MM.1S (cell line): ENCODE measurements around the gene CHM.
"Not testable (repeated sequence)": the region's sequence is repeated elsewhere in the genome, so short reads cannot be mapped to it uniquely, and the experiment has no call there.

Source experiments
- DNase-seq: peaks from one replicate; pipeline ENCODE4 v3.0.0-alpha.2; 2015
- H2AFZ ChIP-seq: fragments of 300-600 bp; sonication (generic); 2 replicates; pipeline ENCODE4 v1.6.0; 2016; ENCODE audit warnings: antibody characterized with exemption, low read length
- H3F3A ChIP-seq: fragments of 300-600 bp; sonication (generic); 2 replicates; pipeline ENCODE4 v1.6.1; 2016; ENCODE audit warnings: mild to moderate bottlenecking, antibody characterized with exemption, low read length, moderate library complexity, mixed read lengths; ENCODE audit not compliant: insufficient read depth
- H3K27ac ChIP-seq: fragments of 300-600 bp; sonication (generic); 2 replicates; pipeline ENCODE4 v1.5.1; 2016; ENCODE audit warnings: mild to moderate bottlenecking, low read length
- H3K27me3 ChIP-seq: fragments of 300-600 bp; sonication (generic); replicated peaks from 2 replicates; pipeline ENCODE4 v1.6.0; 2016; ENCODE audit warnings: low read length; ENCODE audit not compliant: insufficient read depth
- H3K36me3 ChIP-seq: fragments of 300-600 bp; sonication (generic); replicated peaks from 2 replicates; pipeline ENCODE4 v1.6.1; 2016; ENCODE audit warnings: mild to moderate bottlenecking, low read length, mixed read lengths; ENCODE audit not compliant: insufficient read depth
- H3K4me1 ChIP-seq: fragments of 300-600 bp; sonication (generic); 2 replicates; pipeline ENCODE4 v1.6.1; 2016; ENCODE audit warnings: low read length, mixed read lengths
- H3K4me2 ChIP-seq: fragments of 300-600 bp; sonication (generic); 2 replicates; pipeline ENCODE4 v1.6.0; 2016; ENCODE audit warnings: low read depth, low read length
- H3K4me3 ChIP-seq: fragments of 300-600 bp; sonication (generic); 2 replicates; pipeline ENCODE4 v1.5.1; 2016; ENCODE audit warnings: low read length, mixed read lengths
- H3K79me2 ChIP-seq: fragments of 300-600 bp; sonication (generic); 2 replicates; pipeline ENCODE4 v1.6.1; 2016; ENCODE audit warnings: mixed run types, low read length, mixed read lengths
- H3K9ac ChIP-seq: fragments of 300-600 bp; sonication (generic); 2 replicates; pipeline ENCODE4 v1.6.1; 2016; ENCODE audit warnings: low read length, mixed read lengths
- H3K9me2 ChIP-seq: fragments of 300-600 bp; sonication (generic); replicated peaks from 2 replicates; pipeline ENCODE4 v1.6.1; 2016; ENCODE audit warnings: mild to moderate bottlenecking, low read length, mixed read lengths; ENCODE audit not compliant: insufficient read depth
- H3K9me3 ChIP-seq: fragments of 300-600 bp; sonication (generic); replicated peaks from 2 replicates; pipeline ENCODE4 v1.6.1; 2016; ENCODE audit warnings: mild to moderate bottlenecking, low read length, mixed read lengths; ENCODE audit not compliant: insufficient read depth
- H4K20me1 ChIP-seq: fragments of 300-600 bp; sonication (generic); 2 replicates; pipeline ENCODE4 v1.6.1; 2016; ENCODE audit warnings: mild to moderate bottlenecking, low read length, moderate library complexity, mixed read lengths; ENCODE audit not compliant: insufficient read depth
- EZH2 ChIP-seq: fragments of 300-600 bp; sonication (generic); optimal IDR thresholded peaks from 2 replicates; pipeline ENCODE3; 2017; ENCODE audit warnings: low read depth, mild to moderate bottlenecking, antibody characterized with exemption, low read length, mixed read lengths
- EZH2phosphoT487 ChIP-seq: fragments of 300-600 bp; sonication (generic); IDR thresholded peaks from 2 replicates; pipeline ENCODE4 v1.6.1; 2018; ENCODE audit warnings: antibody characterized with exemption, low read length
- TF ChIP-seq, protein P1 (sequence below): fragments of 300-600 bp; sonication (generic); IDR thresholded peaks from 2 replicates; pipeline ENCODE4 v1.5.1; 2016; ENCODE audit warnings: antibody characterized with exemption, low read length, mixed read lengths

Gene CHM

DNA sequence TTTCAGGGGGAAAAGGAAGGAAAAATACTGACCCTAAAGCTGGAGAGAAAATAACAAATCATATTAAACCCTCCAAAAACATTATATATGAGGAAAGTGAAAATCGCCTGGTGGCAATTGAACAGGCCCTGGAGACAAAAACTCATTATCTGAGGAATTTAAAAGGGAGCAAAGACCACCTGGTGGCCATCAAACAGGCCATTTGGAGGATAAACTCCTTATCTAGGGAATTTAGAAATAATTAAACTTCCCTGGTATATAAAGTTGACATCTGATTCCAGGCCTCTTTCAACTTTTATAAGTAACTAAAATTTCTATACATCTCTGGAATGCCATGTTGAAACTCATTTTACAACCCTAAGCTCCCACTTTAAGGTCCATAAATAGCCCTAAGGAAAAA, 35.2 kb downstream of the CHM start:
- H3K9me3 ChIP-seq: no peaks in the 10 kb centered on the region
- no peak overlapping the region for H3K9ac ChIP-seq
- no peaks in the 10 kb centered on the region for H3K27me3 ChIP-seq
- no peaks in the 10 kb centered on the region for H3F3A ChIP-seq
- H3K4me3 ChIP-seq: no peak overlapping the region
- H3K79me2 ChIP-seq: peaks cover 6% of the 10 kb centered on the region; the same call in 1 of the 2 replicates
- no peak overlapping the region for H3K4me2 ChIP-seq
- no peaks in the 10 kb centered on the region for H3K4me1 ChIP-seq
- no peak for DNase-seq
- H4K20me1 ChIP-seq: no peaks in the 10 kb centered on the region
- H3K36me3 ChIP-seq: no peaks in the 10 kb centered on the region
- H3K27ac ChIP-seq: no peak overlapping the region
- no peak overlapping the region for H2AFZ ChIP-seq
- TF ChIP-seq EZH2phosphoT487 (no peak), EZH2 (no peak)
- TF ChIP-seq, protein P1, sequence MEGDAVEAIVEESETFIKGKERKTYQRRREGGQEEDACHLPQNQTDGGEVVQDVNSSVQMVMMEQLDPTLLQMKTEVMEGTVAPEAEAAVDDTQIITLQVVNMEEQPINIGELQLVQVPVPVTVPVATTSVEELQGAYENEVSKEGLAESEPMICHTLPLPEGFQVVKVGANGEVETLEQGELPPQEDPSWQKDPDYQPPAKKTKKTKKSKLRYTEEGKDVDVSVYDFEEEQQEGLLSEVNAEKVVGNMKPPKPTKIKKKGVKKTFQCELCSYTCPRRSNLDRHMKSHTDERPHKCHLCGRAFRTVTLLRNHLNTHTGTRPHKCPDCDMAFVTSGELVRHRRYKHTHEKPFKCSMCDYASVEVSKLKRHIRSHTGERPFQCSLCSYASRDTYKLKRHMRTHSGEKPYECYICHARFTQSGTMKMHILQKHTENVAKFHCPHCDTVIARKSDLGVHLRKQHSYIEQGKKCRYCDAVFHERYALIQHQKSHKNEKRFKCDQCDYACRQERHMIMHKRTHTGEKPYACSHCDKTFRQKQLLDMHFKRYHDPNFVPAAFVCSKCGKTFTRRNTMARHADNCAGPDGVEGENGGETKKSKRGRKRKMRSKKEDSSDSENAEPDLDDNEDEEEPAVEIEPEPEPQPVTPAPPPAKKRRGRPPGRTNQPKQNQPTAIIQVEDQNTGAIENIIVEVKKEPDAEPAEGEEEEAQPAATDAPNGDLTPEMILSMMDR: no peak
- no peaks in the 10 kb centered on the region for H3K9me2 ChIP-seq

DNA sequence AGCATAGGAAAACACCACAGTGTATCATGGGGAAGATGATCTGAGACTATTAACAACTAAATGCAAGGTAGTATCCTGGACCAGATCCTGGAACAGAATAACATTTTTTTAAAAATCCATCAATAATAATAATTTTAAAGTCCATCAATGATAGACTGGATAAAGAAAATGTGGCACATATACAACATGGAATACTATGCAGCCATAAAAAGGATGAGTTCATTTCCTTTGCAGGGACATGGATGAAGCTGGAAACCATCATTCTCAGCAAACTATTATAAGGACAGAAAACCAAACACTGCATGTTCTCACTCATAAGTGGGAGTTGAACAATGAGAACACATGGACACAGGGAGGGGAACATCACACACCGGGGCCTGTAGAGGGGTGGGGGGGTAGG, 37.6 kb downstream of the CHM start:
- H2AFZ ChIP-seq, H3K4me2 ChIP-seq, H3K9me3 ChIP-seq, H3K27me3 ChIP-seq, H4K20me1 ChIP-seq, H3K9me2 ChIP-seq, H3F3A ChIP-seq, H3K79me2 ChIP-seq, H3K4me1 ChIP-seq, H3K36me3 ChIP-seq, H3K4me3 ChIP-seq, H3K27ac ChIP-seq, DNase-seq, H3K9ac ChIP-seq: not testable (repeated sequence)

DNA sequence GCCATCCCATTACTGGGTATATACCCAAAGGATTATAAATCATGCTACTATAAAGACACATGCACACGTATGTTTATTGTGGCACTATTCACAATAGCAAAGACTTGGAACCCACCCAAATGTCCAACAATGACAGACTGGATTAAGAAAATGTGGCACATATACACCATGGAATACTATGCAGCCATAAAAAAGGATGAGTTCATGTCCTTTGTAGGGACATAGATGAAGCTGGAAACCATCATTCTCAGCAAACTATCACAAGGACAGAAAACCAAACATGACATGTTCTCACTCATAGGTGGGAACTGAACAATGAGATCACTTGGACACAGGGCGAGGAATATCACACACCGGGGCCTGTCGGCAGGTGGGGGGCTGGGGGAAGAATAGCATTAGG, 39.5 kb downstream of the CHM start:
- not testable (repeated sequence) for H3K9me3 ChIP-seq, H3K79me2 ChIP-seq, H3K9ac ChIP-seq, H3K4me3 ChIP-seq, DNase-seq, H3K4me2 ChIP-seq, H4K20me1 ChIP-seq, H3F3A ChIP-seq, H3K27me3 ChIP-seq, H3K36me3 ChIP-seq, H3K9me2 ChIP-seq, H2AFZ ChIP-seq, H3K4me1 ChIP-seq, H3K27ac ChIP-seq

DNA sequence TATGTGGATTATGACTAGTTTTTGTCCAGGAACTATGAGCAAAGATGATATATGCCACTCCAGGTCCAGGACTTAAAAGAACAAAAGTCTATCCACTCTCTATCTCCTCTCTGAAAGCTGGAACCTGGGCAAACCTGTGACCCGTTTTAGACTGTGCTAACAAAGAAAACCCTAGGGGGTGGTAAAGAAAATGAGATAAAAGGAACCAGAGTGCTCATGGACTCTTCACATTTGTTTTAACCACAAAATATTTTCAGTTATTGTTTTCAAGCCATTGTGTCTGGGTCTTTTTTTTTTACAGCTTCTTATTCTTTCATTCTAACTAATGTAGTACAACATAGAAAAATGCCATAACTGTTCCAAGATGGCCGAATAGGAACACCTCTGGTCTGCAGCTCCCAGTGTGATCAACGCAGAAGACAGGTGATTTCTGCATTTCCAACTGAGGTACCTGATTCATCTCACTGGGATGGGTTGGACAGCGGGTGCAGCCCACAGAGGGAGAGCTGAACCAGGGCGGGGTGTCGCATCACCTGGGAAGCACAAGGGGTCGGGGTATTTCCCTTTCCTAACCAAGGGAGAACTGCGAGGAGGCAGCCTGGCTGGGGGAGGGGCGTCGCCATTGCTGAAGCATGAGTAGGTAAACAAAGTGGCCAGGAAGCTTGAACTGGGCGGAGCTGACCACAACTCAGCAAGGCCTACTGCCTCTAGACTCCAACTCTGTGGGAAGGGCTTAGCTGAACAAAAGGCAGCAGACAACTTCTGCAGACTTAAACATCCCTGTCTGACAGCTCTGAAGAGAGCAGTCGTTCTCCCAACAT, 45.1 kb downstream of the CHM start:
- peak overlapping the region; percentile 29; the same call in 1 of the 2 replicates for H3K27ac ChIP-seq
- H2AFZ ChIP-seq: no peak overlapping the region
- no peaks in the 10 kb centered on the region for H3K36me3 ChIP-seq
- H3K4me1 ChIP-seq: peaks cover 7% of the 10 kb centered on the region; the same call in 1 of the 2 replicates
- H3K27me3 ChIP-seq: no peaks in the 10 kb centered on the region
- H4K20me1 ChIP-seq: no peaks in the 10 kb centered on the region
- no peaks in the 10 kb centered on the region for H3K9me3 ChIP-seq
- TF ChIP-seq, protein P1: no peak
- TF ChIP-seq EZH2phosphoT487: no peak
- TF ChIP-seq EZH2: no peak
- no peaks in the 10 kb centered on the region for H3K9me2 ChIP-seq
- H3F3A ChIP-seq: no peaks in the 10 kb centered on the region
- H3K4me2 ChIP-seq: peak overlapping the region; percentile 41; the same call in 1 of the 2 replicates
- DNase-seq: peak; percentile 73
- peaks cover 17% of the 10 kb centered on the region for H3K79me2 ChIP-seq
- no peak overlapping the region for H3K9ac ChIP-seq
- H3K4me3 ChIP-seq: no peak overlapping the region
